Liver (tissue), 3 donors: Measurements from ENCODE around the gene DAPK2.

Experiments
- EGR1 ChIP-seq, 2 donors: IDR thresholded peaks; 2 replicates each; pipeline ENCODE4 v1.6.1; 2016 to 2018; ENCODE audit warnings: antibody characterized with exemption in 2 of 2, low read depth in 2 of 2
- HNF4G ChIP-seq: IDR thresholded peaks from 2 replicates; pipeline ENCODE4 v1.6.1; 2016; ENCODE audit warnings: antibody characterized with exemption
- RAD21 ChIP-seq, 2 donors: IDR thresholded peaks; 2 replicates each; pipeline ENCODE4 v1.6.1; 2016; ENCODE audit warnings: antibody characterized with exemption in 2 of 2, mild to moderate bottlenecking in 2 of 2
- SP1 ChIP-seq: IDR thresholded peaks from 2 replicates; pipeline ENCODE4 v1.6.1; 2018; ENCODE audit warnings: antibody characterized with exemption, mild to moderate bottlenecking
- ZBTB33 ChIP-seq: IDR thresholded peaks from 2 replicates; pipeline ENCODE4 v1.6.1; 2016; ENCODE audit warnings: antibody characterized with exemption
- TF ChIP-seq, protein P1 (sequence below): IDR thresholded peaks from 2 replicates; pipeline ENCODE4 v1.6.1; 2016; ENCODE audit warnings: antibody characterized with exemption, mild to moderate bottlenecking
- TF ChIP-seq, protein P2 (sequence below): fragments of 150-350 bp; IDR thresholded peaks from 2 replicates; pipeline ENCODE4 v1.5.1; 2017; ENCODE audit warnings: improper control_type of control experiment, low read depth, low read length; ENCODE audit not compliant: missing input control
- TF ChIP-seq, protein P3 (sequence below): IDR thresholded peaks from 2 replicates; pipeline ENCODE4 v1.6.1; 2016; ENCODE audit warnings: antibody characterized with exemption
- donor health status: healthy.
- donor health status: healthy.

DNA sequence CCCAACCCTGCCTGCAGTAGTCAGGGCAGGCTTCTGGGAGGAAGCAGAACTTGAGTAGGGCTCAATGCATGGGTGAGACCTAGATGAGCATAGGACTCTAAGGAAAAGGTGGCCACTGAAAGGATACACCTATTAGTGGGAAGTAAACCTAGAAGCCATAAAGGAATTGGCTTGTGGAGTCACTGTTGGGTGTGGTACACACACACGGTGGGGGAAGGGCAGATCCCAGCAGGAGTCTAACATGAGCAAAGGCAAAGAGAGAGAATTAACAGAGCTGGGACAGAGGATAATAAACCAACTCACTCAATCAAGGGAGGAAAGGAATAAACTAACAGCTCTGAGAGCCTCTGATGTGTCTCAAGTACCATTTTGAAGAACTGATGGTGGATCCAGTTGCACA is 23.1 kb downstream of the DAPK2 start:
- TF ChIP-seq, protein P1, sequence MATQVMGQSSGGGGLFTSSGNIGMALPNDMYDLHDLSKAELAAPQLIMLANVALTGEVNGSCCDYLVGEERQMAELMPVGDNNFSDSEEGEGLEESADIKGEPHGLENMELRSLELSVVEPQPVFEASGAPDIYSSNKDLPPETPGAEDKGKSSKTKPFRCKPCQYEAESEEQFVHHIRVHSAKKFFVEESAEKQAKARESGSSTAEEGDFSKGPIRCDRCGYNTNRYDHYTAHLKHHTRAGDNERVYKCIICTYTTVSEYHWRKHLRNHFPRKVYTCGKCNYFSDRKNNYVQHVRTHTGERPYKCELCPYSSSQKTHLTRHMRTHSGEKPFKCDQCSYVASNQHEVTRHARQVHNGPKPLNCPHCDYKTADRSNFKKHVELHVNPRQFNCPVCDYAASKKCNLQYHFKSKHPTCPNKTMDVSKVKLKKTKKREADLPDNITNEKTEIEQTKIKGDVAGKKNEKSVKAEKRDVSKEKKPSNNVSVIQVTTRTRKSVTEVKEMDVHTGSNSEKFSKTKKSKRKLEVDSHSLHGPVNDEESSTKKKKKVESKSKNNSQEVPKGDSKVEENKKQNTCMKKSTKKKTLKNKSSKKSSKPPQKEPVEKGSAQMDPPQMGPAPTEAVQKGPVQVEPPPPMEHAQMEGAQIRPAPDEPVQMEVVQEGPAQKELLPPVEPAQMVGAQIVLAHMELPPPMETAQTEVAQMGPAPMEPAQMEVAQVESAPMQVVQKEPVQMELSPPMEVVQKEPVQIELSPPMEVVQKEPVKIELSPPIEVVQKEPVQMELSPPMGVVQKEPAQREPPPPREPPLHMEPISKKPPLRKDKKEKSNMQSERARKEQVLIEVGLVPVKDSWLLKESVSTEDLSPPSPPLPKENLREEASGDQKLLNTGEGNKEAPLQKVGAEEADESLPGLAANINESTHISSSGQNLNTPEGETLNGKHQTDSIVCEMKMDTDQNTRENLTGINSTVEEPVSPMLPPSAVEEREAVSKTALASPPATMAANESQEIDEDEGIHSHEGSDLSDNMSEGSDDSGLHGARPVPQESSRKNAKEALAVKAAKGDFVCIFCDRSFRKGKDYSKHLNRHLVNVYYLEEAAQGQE: no peak
- TF ChIP-seq EGR1 (IDR thresholded peaks at IDR 0.05; ENCODE audit: low read depth in 2 of 2) (no peak), RAD21 (IDR thresholded peaks at IDR 0.05) (no peak), SP1 (no peak), HNF4G (no peak), ZBTB33 (no peak)
- TF ChIP-seq, protein P2, sequence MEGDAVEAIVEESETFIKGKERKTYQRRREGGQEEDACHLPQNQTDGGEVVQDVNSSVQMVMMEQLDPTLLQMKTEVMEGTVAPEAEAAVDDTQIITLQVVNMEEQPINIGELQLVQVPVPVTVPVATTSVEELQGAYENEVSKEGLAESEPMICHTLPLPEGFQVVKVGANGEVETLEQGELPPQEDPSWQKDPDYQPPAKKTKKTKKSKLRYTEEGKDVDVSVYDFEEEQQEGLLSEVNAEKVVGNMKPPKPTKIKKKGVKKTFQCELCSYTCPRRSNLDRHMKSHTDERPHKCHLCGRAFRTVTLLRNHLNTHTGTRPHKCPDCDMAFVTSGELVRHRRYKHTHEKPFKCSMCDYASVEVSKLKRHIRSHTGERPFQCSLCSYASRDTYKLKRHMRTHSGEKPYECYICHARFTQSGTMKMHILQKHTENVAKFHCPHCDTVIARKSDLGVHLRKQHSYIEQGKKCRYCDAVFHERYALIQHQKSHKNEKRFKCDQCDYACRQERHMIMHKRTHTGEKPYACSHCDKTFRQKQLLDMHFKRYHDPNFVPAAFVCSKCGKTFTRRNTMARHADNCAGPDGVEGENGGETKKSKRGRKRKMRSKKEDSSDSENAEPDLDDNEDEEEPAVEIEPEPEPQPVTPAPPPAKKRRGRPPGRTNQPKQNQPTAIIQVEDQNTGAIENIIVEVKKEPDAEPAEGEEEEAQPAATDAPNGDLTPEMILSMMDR: no peak
- TF ChIP-seq, protein P3, sequence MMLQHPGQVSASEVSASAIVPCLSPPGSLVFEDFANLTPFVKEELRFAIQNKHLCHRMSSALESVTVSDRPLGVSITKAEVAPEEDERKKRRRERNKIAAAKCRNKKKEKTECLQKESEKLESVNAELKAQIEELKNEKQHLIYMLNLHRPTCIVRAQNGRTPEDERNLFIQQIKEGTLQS: no peak
